ENCODE data around the gene AUTS2.

The AUTS2 gene

DNA sequence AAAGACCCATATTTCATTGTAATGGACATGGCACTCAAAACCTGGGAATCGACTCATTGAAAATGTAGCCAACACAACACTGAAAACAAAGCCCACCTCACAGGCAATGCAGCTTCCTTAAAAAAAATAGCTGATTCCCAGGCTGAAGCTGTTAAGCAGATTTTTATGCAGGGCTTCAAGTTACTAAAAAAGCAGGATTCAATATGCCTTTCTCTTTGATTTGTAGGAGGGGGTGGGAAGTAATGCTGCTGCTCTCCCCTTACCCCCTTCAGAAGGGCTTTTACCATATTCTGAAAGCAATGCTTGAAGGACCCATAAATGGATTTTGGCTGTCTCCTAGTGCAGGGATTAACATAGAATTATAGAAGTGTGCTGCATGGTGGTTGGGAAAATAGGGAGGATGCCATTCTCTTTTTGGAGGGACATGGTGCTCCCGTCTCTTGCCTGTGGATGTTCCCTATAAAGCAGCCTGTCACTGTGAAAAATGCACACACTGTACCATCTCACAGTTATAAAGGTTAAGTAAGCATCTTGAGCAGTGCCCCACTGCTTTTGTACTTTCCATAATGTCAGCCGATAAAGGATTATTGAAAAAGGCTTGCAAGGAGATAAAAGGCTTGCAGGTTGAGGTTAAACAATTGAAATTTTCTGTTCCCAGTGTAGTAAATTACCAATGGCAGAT is 262.8 kb downstream of the AUTS2 start:
- Histone ChIP-seq H3K4me3 (ENCODE audit: low read length) (no peak overlapping the region), H2AFZ (ENCODE audit: low read depth, low read length) (no peak overlapping the region), H3K9me3 (ENCODE audit: low read length) (no peaks in the 10 kb centered on the region), H3K27me3 (ENCODE audit: insufficient read depth, low read length) (no peaks in the 10 kb centered on the region), H3K4me1 (ENCODE audit: insufficient read depth, low read length) (peaks cover 45% of the 10 kb centered on the region), H3K36me3 (ENCODE audit: insufficient read depth, low read length) (no peaks in the 10 kb centered on the region)

- H3K4me1 ChIP-seq (ENCODE audit: insufficient read depth, low read length), result peaks cover 32% of the 10 kb centered on the region
- H2AFZ ChIP-seq (ENCODE audit: low read depth, low read length), result no peak overlapping the region
- no peaks in the 10 kb centered on the region for H3K9me3 ChIP-seq (ENCODE audit: low read length)
- no peak overlapping the region for H3K4me3 ChIP-seq (ENCODE audit: low read length)
- no peaks in the 10 kb centered on the region for H3K36me3 ChIP-seq (ENCODE audit: insufficient read depth, low read length)
- no peaks in the 10 kb centered on the region for H3K27me3 ChIP-seq (ENCODE audit: insufficient read depth, low read length)
Measured at GRCh38 chr7:69862413-69863064, 264.3 kb downstream of the AUTS2 start.

- Histone ChIP-seq H3K36me3 (ENCODE audit: insufficient read depth, low read length) (no peaks in the 10 kb centered on the region), H3K27me3 (ENCODE audit: insufficient read depth, low read length) (no peaks in the 10 kb centered on the region), H2AFZ (ENCODE audit: low read depth, low read length) (no peak overlapping the region), H3K4me3 (ENCODE audit: low read length) (no peak overlapping the region), H3K4me1 (ENCODE audit: insufficient read depth, low read length) (peaks cover 26% of the 10 kb centered on the region), H3K9me3 (ENCODE audit: low read length) (no peaks in the 10 kb centered on the region)
Measured at GRCh38 chr7:69864274-69864673, 266.0 kb downstream of the AUTS2 start.

DNA sequence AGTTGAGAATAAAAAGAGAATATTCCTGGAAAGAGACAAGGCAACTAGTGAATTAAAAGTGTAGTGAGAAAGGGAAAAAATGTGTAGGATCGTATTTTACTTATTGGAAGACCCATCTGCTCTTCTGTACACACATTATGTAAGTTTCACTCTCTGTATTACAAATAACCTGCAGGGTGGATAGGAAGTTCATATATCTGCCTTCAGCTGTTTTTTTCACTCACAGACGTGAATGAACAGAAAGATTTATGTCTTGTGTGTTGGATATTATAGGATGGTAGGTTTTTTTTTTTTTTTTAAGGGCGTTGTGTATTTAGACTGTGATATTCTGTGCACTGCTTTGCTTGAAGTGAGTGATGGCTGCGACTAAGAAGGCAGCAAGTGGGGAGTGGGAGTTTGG is 266.5 kb downstream of the AUTS2 start:
- no peak overlapping the region for H2AFZ ChIP-seq (ENCODE audit: low read depth, low read length)
- no peaks in the 10 kb centered on the region for H3K27me3 ChIP-seq (ENCODE audit: insufficient read depth, low read length)
- no peaks in the 10 kb centered on the region for H3K36me3 ChIP-seq (ENCODE audit: insufficient read depth, low read length)
- H3K4me1 ChIP-seq (ENCODE audit: insufficient read depth, low read length), result peaks cover 26% of the 10 kb centered on the region
- H3K9me3 ChIP-seq (ENCODE audit: low read length), result no peaks in the 10 kb centered on the region
- H3K4me3 ChIP-seq (ENCODE audit: low read length), result no peak overlapping the region

DNA sequence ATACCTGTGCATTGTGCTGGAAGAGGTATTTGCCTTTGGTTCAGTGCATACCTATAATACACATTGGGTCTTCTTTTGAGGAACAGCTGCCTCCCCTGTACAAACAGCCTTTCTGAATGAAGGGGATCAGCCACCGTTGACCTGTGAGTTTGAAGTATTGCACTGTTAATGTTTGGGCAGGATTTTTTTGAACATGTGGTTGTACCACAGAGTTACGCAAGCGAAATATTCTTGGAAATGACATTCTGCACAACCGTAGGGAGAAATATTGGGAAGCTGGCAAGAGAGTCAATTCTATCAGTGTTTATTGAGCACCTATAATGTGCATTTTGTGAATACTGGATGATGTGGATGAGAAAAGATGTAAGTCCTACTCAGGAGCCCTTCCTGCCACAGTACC is 270.6 kb downstream of the AUTS2 start:
- H2AFZ ChIP-seq (ENCODE audit: low read depth, low read length), result no peak overlapping the region
- H3K36me3 ChIP-seq (ENCODE audit: insufficient read depth, low read length), result no peaks in the 10 kb centered on the region
- peaks cover 28% of the 10 kb centered on the region for H3K4me1 ChIP-seq (ENCODE audit: insufficient read depth, low read length)
- no peaks in the 10 kb centered on the region for H3K9me3 ChIP-seq (ENCODE audit: low read length)
- H3K4me3 ChIP-seq (ENCODE audit: low read length), result no peak overlapping the region
- no peaks in the 10 kb centered on the region for H3K27me3 ChIP-seq (ENCODE audit: insufficient read depth, low read length)

DNA sequence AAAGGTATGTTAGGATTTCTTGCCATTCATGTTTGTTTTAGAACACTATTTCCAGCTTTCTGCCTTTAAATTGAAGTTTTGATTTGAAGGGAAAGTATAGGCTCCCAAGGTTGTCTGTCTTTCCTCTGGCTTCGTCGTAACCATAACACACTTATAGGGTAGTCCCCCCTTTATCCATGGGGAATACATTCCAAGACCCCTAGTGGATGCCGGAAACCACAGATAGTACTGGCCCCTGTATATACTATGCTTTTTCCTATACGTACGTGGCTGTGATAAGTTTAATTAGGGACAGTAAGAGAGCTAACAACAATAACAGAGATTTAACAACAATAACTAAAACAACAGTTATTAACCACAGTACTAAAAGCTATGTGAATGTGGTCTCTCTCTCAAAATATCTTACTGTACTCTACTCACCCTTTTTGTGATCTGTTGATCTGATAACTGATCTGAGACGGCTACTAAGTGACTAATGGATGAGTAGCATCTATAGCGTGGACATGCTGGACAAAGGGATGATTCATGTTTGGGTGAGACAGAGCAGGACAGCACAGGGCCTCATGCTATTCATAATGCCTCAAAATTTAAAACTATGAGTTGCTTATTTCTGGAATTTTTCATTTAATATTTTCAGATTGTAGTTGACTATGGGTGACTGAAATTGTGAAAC is 273.1 kb downstream of the AUTS2 start:
- Histone ChIP-seq H3K9me3 (ENCODE audit: low read length) (no peaks in the 10 kb centered on the region), H2AFZ (ENCODE audit: low read depth, low read length) (no peak overlapping the region), H3K4me3 (ENCODE audit: low read length) (no peak overlapping the region), H3K36me3 (ENCODE audit: insufficient read depth, low read length) (no peaks in the 10 kb centered on the region), H3K27me3 (ENCODE audit: insufficient read depth, low read length) (no peaks in the 10 kb centered on the region), H3K4me1 (ENCODE audit: insufficient read depth, low read length) (peaks cover 13% of the 10 kb centered on the region)

- H3K27me3 ChIP-seq (ENCODE audit: insufficient read depth, low read length), result no peaks in the 10 kb centered on the region
- H3K4me3 ChIP-seq (ENCODE audit: low read length), result no peak overlapping the region
Measured at GRCh38 chr7:69871886-69872569, 273.8 kb downstream of the AUTS2 start.

DNA sequence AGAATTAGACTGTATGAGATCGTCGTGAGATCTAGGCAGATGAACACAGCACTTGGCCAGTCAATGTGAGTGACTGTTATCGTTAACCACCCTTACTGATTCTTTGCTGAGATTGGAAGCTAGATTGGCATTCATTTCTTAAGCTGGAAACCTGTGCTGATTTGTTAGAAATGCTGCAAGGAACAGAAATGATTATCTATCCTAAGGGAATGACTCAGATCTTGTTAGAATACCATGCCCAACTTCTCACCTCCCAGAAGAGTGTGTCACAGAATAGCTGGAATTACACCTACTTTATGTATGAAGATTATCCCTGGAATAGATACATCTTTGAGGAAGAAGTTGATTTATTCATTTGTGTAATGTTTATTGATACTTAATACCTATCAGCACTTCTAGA is 275.2 kb downstream of the AUTS2 start:
- Histone ChIP-seq H3K36me3 (ENCODE audit: insufficient read depth, low read length) (no peaks in the 10 kb centered on the region), H3K27me3 (ENCODE audit: insufficient read depth, low read length) (no peaks in the 10 kb centered on the region), H3K4me1 (ENCODE audit: insufficient read depth, low read length) (peaks cover 13% of the 10 kb centered on the region), H2AFZ (ENCODE audit: low read depth, low read length) (no peak overlapping the region), H3K4me3 (ENCODE audit: low read length) (no peak overlapping the region), H3K9me3 (ENCODE audit: low read length) (no peaks in the 10 kb centered on the region)

More at GRCh38 chr7:69871886-69872569, 273.8 kb downstream of the AUTS2 start:
- H3K4me1 ChIP-seq (ENCODE audit: insufficient read depth, low read length), result peaks cover 13% of the 10 kb centered on the region
- no peaks in the 10 kb centered on the region for H3K36me3 ChIP-seq (ENCODE audit: insufficient read depth, low read length)
- H3K9me3 ChIP-seq (ENCODE audit: low read length), result no peaks in the 10 kb centered on the region
- H2AFZ ChIP-seq (ENCODE audit: low read depth, low read length), result no peak overlapping the region

DNA sequence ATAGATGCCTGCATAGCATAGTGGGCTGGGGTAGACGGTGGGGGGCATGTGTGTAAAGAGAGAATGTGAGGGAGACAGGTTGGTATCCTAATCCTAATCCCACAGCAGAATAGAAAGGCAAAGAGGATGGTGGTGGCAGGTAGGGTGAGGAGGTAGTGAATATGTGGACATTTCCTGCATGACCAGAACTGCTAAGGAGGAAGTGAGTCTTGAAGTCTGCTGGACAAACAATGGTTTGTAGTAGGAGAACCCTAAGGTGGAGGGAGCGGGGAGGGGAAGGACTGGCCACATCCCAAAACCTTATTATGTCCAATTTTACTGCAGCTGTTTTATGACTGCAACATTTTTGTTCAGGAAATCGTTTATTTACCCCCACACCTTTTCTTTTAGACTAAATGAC is 279.7 kb downstream of the AUTS2 start:
- Histone ChIP-seq H3K36me3 (ENCODE audit: insufficient read depth, low read length) (no peaks in the 10 kb centered on the region), H3K9me3 (ENCODE audit: low read length) (no peaks in the 10 kb centered on the region), H3K27me3 (ENCODE audit: insufficient read depth, low read length) (no peaks in the 10 kb centered on the region), H3K4me3 (ENCODE audit: low read length) (no peak overlapping the region), H2AFZ (ENCODE audit: low read depth, low read length) (no peak overlapping the region), H3K4me1 (ENCODE audit: insufficient read depth, low read length) (peaks cover 10% of the 10 kb centered on the region)

- Histone ChIP-seq H2AFZ (ENCODE audit: low read depth, low read length) (no peak overlapping the region), H3K9me3 (ENCODE audit: low read length) (no peaks in the 10 kb centered on the region), H3K4me1 (ENCODE audit: insufficient read depth, low read length) (peaks cover 11% of the 10 kb centered on the region)
Measured at GRCh38 chr7:69878591-69878990, 280.3 kb downstream of the AUTS2 start.

DNA sequence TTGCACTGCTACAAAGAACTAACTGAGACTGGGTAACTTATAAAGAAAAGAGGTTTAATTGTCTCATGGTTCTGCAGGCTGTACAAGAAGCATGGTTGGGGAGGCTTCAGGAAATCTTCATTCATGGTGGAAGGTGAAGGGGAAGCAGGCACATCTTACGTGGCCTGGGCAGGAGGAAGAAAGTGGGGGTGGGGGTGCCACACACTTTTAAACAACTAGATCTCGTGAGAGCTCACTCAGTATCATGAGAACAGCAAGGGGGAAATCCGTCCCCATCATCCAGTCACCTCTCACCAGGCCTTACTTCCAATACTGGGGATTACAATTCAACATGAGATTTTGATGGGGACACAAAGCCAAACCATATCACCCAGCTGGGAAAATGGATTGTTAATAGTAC is 281.7 kb downstream of the AUTS2 start:
- no peaks in the 10 kb centered on the region for H3K36me3 ChIP-seq (ENCODE audit: insufficient read depth, low read length)
- H3K4me1 ChIP-seq (ENCODE audit: insufficient read depth, low read length), result peaks cover 21% of the 10 kb centered on the region
- no peaks in the 10 kb centered on the region for H3K27me3 ChIP-seq (ENCODE audit: insufficient read depth, low read length)
- no peaks in the 10 kb centered on the region for H3K9me3 ChIP-seq (ENCODE audit: low read length)
- no peak overlapping the region for H3K4me3 ChIP-seq (ENCODE audit: low read length)
- H2AFZ ChIP-seq (ENCODE audit: low read depth, low read length), result no peak overlapping the region

More at GRCh38 chr7:69878591-69878990, 280.3 kb downstream of the AUTS2 start:
- H3K4me3 ChIP-seq (ENCODE audit: low read length), result no peak overlapping the region
- H3K27me3 ChIP-seq (ENCODE audit: insufficient read depth, low read length), result no peaks in the 10 kb centered on the region
- H3K36me3 ChIP-seq (ENCODE audit: insufficient read depth, low read length), result no peaks in the 10 kb centered on the region

DNA sequence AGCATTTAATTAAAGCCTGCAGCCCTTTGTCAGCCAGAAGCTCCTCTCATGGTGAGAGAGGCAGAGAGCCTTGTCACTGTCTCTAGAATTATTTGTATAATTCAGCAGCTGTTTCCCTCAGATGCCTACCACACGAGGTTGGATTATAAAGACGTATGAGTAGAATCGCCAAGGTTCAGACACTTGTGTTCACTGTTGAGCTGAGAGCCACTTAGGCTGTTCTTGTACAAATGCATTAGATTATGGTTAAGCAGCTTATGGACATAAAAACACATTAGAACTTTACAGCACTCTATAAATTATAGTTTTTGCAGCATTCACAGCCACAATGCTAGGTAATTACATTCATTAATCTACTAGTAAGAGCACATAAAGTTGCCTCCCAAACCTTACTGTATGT is 282.6 kb downstream of the AUTS2 start:
- H3K4me1 ChIP-seq (ENCODE audit: insufficient read depth, low read length), result peaks cover 28% of the 10 kb centered on the region
- no peak overlapping the region for H2AFZ ChIP-seq (ENCODE audit: low read depth, low read length)
- H3K4me3 ChIP-seq (ENCODE audit: low read length), result no peak overlapping the region
- H3K36me3 ChIP-seq (ENCODE audit: insufficient read depth, low read length), result no peaks in the 10 kb centered on the region
- H3K9me3 ChIP-seq (ENCODE audit: low read length), result no peaks in the 10 kb centered on the region
- no peaks in the 10 kb centered on the region for H3K27me3 ChIP-seq (ENCODE audit: insufficient read depth, low read length)

DNA sequence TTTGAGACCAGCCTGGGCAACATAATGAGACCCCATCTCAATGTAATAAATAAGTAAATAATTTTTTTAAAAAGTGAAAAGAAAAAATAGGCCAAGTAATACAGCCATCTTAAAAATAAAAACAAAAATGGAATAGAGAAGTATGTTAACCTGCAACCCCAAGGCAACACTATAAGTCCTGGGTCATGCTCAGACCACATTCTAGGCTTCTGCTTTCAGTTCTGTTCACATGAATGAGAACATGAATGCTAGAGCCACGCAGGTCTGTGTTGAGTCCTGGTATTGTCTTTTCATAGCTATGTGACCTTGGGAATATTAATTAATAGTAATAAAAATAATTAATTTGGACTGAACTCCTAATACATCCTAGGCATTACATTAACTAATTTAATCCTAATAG is 284.0 kb downstream of the AUTS2 start:
- Histone ChIP-seq H3K36me3 (ENCODE audit: insufficient read depth, low read length) (no peaks in the 10 kb centered on the region), H2AFZ (ENCODE audit: low read depth, low read length) (no peak overlapping the region), H3K9me3 (ENCODE audit: low read length) (no peaks in the 10 kb centered on the region), H3K4me3 (ENCODE audit: low read length) (no peak overlapping the region), H3K4me1 (ENCODE audit: insufficient read depth, low read length) (peaks cover 34% of the 10 kb centered on the region), H3K27me3 (ENCODE audit: insufficient read depth, low read length) (no peaks in the 10 kb centered on the region)

Measured in neuron (in vitro differentiated cells).